Measurements from ENCODE around the gene KCNAB2. TPM values are rescaled to one million over a fixed set of nuclear protein-coding genes. Genes with fewer than 3 reads are reported as not detected.

The KCNAB2 gene
- total RNA-seq, 1 experiment from 2014 or later: 28.5 TPM

DNA sequence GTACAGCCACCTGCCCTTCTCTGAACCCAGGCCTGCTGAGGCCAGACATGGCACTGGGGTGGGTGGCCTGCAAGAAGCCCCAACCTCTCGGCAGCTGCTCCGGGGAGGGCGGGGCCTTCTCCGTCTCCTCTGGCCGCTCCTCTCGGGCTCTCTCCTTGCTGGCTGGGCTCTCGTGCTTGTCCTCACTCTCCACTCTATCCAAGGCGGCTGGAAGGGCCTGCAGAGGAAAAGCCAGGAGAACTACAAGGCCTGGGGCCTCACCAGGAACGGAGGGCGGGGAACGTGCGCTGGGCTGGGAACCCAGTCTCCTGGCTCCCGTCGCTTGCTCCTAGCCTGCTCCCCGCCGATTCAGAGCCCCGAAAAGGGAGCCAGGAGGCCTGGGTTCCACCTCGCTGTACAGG lies 75.3 kb downstream of the KCNAB2 start:
- H3K9me3 ChIP-seq (ENCODE audit: low read length): no peaks in the 10 kb centered on the region
- H4K20me1 ChIP-seq (ENCODE audit: low read length): no peaks in the 10 kb centered on the region
- no peaks in the 10 kb centered on the region for H3K36me3 ChIP-seq (ENCODE audit: low read depth, low read length)
- H3K4me2 ChIP-seq (ENCODE audit: low read length): no peak overlapping the region
- peaks cover 9% of the 10 kb centered on the region for H3F3A ChIP-seq (ENCODE audit: low read length, unreplicated experiment)
- no peaks in the 10 kb centered on the region for H3K79me2 ChIP-seq (ENCODE audit: low read length)
- ATAC-seq (no peak), DNase-seq (no peak)
- no TSS peak for BruUV-seq (replicated peaks)
- H3K27me3 ChIP-seq (ENCODE audit: low read length): no peaks in the 10 kb centered on the region
- no peak overlapping the region for H3K27ac ChIP-seq (ENCODE audit: low read length)
- H3K4me3 ChIP-seq (ENCODE audit: low read length): no peak overlapping the region
- TF ChIP-seq EZH2 (IDR thresholded peaks at IDR 0.05; ENCODE audit: low read length, unreplicated experiment) (no peak), EZH2phosphoT487 (IDR thresholded peaks at IDR 0.05; ENCODE audit: borderline replicate concordance, low read length) (no peak), CTCF (conservative IDR thresholded peaks at IDR 0.05; ENCODE audit: low read depth, low read length) (no peak)
- ChIA-PET CTCF (no interaction called here), POLR2A (ENCODE audit: unreplicated experiment) (no interaction called here)
- H2AFZ ChIP-seq (ENCODE audit: low read length): no peak overlapping the region
- H3K9me2 ChIP-seq (replicated peaks; ENCODE audit: low read length): no peaks in the 10 kb centered on the region
- H3K4me1 ChIP-seq (ENCODE audit: insufficient read depth, low read length): peaks cover 8% of the 10 kb centered on the region
- intact Hi-C loops (cut with micrococcal nuclease): no loop called here
- no peak overlapping the region for H3K9ac ChIP-seq (ENCODE audit: low read length)

- Histone ChIP-seq H3K79me2 (ENCODE audit: low read length) (no peaks in the 10 kb centered on the region), H3K4me1 (ENCODE audit: insufficient read depth, low read length) (peaks cover 1% of the 10 kb centered on the region), H3K9me3 (ENCODE audit: low read length) (no peaks in the 10 kb centered on the region), H3K9ac (ENCODE audit: low read length) (no peak overlapping the region), H4K20me1 (ENCODE audit: low read length) (no peaks in the 10 kb centered on the region), H3K27ac (ENCODE audit: low read length) (no peak overlapping the region), H3K27me3 (ENCODE audit: low read length) (no peaks in the 10 kb centered on the region), H3K9me2 (replicated peaks; ENCODE audit: low read length) (no peaks in the 10 kb centered on the region), H3K4me2 (ENCODE audit: low read length) (no peak overlapping the region), H3K4me3 (ENCODE audit: low read length) (no peak overlapping the region), H3K36me3 (ENCODE audit: low read depth, low read length) (no peaks in the 10 kb centered on the region), H2AFZ (ENCODE audit: low read length) (no peak overlapping the region), H3F3A (ENCODE audit: low read length, unreplicated experiment) (peaks cover 4% of the 10 kb centered on the region)
- ChIA-PET CTCF (no interaction called here), POLR2A (ENCODE audit: unreplicated experiment) (no interaction called here)
- intact Hi-C loops (cut with micrococcal nuclease): no loop called here
- no peak for ATAC-seq
- no TSS peak for BruUV-seq (replicated peaks)
- DNase-seq: no peak
- TF ChIP-seq EZH2 (IDR thresholded peaks at IDR 0.05; ENCODE audit: low read length, unreplicated experiment) (no peak), EZH2phosphoT487 (IDR thresholded peaks at IDR 0.05; ENCODE audit: borderline replicate concordance, low read length) (no peak), CTCF (conservative IDR thresholded peaks at IDR 0.05; ENCODE audit: low read depth, low read length) (no peak)
Observed at GRCh38 chr1:6121651-6122370, 76.1 kb downstream of the KCNAB2 start.

DNA sequence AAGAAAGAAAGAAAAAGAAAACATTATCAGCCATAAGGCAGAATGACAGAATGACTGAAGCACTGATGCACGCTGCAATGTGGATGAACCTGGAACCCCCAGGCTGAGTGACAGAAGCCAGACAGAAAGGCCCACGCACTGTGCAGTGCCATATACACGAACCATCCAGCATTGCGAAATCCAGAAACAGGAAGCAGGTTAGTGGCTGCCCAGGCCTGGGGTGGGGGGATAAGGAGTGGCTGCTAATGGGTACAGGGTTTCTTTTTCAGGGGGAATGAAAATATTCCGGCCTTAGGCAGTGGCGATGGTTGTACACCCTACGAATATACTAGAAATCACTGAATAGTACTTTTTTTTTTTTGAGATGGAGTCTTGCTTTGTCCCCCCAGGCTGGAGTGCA lies 77.4 kb downstream of the KCNAB2 start:
- H3K4me3 ChIP-seq (ENCODE audit: low read length): no peak overlapping the region
- ATAC-seq (no peak), DNase-seq (no peak)
- H4K20me1 ChIP-seq (ENCODE audit: low read length): no peaks in the 10 kb centered on the region
- no peak overlapping the region for H2AFZ ChIP-seq (ENCODE audit: low read length)
- no peaks in the 10 kb centered on the region for H3K27me3 ChIP-seq (ENCODE audit: low read length)
- no peaks in the 10 kb centered on the region for H3K79me2 ChIP-seq (ENCODE audit: low read length)
- intact Hi-C loops (cut with micrococcal nuclease): no loop called here
- H3F3A ChIP-seq (ENCODE audit: low read length, unreplicated experiment): no peaks in the 10 kb centered on the region
- H3K27ac ChIP-seq (ENCODE audit: low read length): no peak overlapping the region
- H3K36me3 ChIP-seq (ENCODE audit: low read depth, low read length): no peaks in the 10 kb centered on the region
- CTCF ChIA-PET: no interaction called here
- POLR2A ChIA-PET (ENCODE audit: unreplicated experiment): no interaction called here
- no peaks in the 10 kb centered on the region for H3K4me1 ChIP-seq (ENCODE audit: insufficient read depth, low read length)
- BruUV-seq (replicated peaks): no TSS peak
- H3K4me2 ChIP-seq (ENCODE audit: low read length): no peak overlapping the region
- H3K9me2 ChIP-seq (replicated peaks; ENCODE audit: low read length): no peaks in the 10 kb centered on the region
- no peaks in the 10 kb centered on the region for H3K9me3 ChIP-seq (ENCODE audit: low read length)
- no peak overlapping the region for H3K9ac ChIP-seq (ENCODE audit: low read length)
- TF ChIP-seq CTCF (conservative IDR thresholded peaks at IDR 0.05; ENCODE audit: low read depth, low read length) (no peak), EZH2 (IDR thresholded peaks at IDR 0.05; ENCODE audit: low read length, unreplicated experiment) (no peak), EZH2phosphoT487 (IDR thresholded peaks at IDR 0.05; ENCODE audit: borderline replicate concordance, low read length) (no peak)
